NCI-H146 treated with DMSO at 0.1 percent for 48 hours (cell line): Measurements from ENCODE around the gene TYMS.
A peak's percentile ranks its signal among the peaks of the same experiment; 100 is the strongest.

ENCODE experiments used
- DNase-seq: peaks from one replicate; lab custom pipeline; 2025; ENCODE audit not compliant: unreplicated experiment; lab: John Stamatoyannopoulos, UW

Gene TYMS

GRCh38 chr18:710418-711300 lies 53.2 kb downstream of the TYMS start:
- no peak for DNase-seq

GRCh38 chr18:711310-711656 lies 53.8 kb downstream of the TYMS start:
- no peak for DNase-seq

DNA sequence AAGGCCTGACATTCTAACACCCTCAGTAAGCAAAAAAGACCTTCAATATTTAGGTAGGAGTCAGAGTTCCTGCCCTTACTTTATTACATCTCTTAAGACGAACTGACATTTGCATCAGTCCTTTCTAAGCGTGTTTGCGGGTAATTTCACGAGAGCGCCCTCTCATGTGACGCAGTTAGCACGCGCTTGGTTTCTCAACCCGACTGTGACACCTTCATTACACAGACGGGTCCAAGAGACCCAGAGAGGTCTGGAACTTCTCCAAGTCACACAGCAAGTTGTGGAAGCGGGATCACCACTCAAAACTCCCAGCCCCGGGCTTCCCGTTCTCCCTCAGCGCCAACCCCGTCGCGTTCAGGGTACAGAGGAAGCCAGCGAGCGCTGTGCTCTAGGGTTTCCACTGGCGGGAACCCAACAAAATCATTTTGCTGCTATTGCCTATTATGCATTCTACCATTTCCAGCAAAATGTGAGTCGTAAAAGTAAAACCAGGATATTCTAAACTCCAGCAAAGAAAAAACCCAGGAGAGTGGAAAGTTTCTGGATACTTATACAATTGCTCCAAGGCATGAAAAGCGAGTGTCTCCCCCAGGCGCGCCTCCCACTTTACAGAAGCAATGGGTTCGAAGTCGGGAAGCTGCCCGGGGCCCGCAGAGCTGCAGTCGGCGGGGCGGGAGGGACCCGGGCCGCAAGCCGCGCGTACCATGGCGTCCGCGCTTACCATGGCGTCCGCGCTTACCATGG lies 54.4 kb downstream of the TYMS start:
- peak; percentile 26 for DNase-seq

GRCh38 chr18:712401-713134 lies 55.1 kb downstream of the TYMS start, which contains the start of gene ENOSF1:
Gene ENOSF1, minus strand, starts transcription at chr18:712630. Its CDS starts 43 bp downstream, at chr18:712587.
- peak; percentile 87 for DNase-seq

DNA sequence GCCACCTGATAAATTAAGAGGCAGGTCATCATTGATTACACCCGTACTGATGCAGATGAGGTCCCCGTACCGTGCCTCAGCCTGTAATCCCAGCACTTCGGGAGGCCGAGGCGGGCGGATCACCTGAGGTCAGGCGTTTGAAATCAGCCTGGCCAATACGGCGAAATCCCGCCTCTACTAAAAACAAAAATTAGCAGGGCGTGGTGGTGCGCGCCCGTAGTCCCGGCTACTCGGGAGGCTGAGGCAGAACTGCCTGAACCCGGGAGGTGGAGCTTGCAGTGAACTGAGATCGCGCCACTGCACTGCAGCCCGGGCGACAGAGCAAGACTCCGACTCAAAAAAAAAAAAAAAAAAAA lies 55.7 kb downstream of the TYMS start:
- peak; percentile 73 for DNase-seq

GRCh38 chr18:715626-716025 lies 58.2 kb downstream of the TYMS start:
- no peak for DNase-seq

GRCh38 chr18:717003-717402 lies 59.5 kb downstream of the TYMS start:
- no peak for DNase-seq
